Measurements from ENCODE around the gene ADAMTS2. TPM values are rescaled to one million over a fixed set of nuclear protein-coding genes. Genes with fewer than 3 reads are reported as not detected.

ADAMTS2 gene
- total RNA-seq, 4 donors from 2014 or later = 39.5 to 61.9 (median 56.4) TPM

- DNase-seq (ENCODE audit: low spot score) (no peak), ATAC-seq (ENCODE audit: low FRiP score) (no peak)
- TF ChIP-seq CTCF (IDR thresholded peaks at IDR 0.05) = no peak
Observed at GRCh38 chr5:179319123-179319522, 26.1 kb downstream of the ADAMTS2 start.

GRCh38 chr5:179318221-179318955, 26.9 kb downstream of the ADAMTS2 start:
- no peak for TF ChIP-seq CTCF (IDR thresholded peaks at IDR 0.05)
- DNase-seq (ENCODE audit: low spot score) = no peak
- ATAC-seq (ENCODE audit: low FRiP score) = no peak

- no peak for TF ChIP-seq CTCF (IDR thresholded peaks at IDR 0.05)
- DNase-seq (ENCODE audit: low spot score) (no peak), ATAC-seq (ENCODE audit: low FRiP score) (no peak)
Observed at GRCh38 chr5:179317411-179318220, 27.6 kb downstream of the ADAMTS2 start.

- no peak for DNase-seq (ENCODE audit: low spot score)
- no peak for ATAC-seq (ENCODE audit: low FRiP score)
- TF ChIP-seq CTCF (IDR thresholded peaks at IDR 0.05) = no peak
Observed at GRCh38 chr5:179316982-179317381, 28.3 kb downstream of the ADAMTS2 start.

GRCh38 chr5:179316111-179316551, 29.1 kb downstream of the ADAMTS2 start:
- DNase-seq (ENCODE audit: low spot score) (no peak), ATAC-seq (ENCODE audit: low FRiP score) (no peak)
- no peak for TF ChIP-seq CTCF (IDR thresholded peaks at IDR 0.05)

GRCh38 chr5:179315356-179315890, 29.8 kb downstream of the ADAMTS2 start:
- no peak for TF ChIP-seq CTCF (IDR thresholded peaks at IDR 0.05)
- ATAC-seq (ENCODE audit: low FRiP score) = no peak

More at GRCh38 chr5:179315356-179315890, 29.8 kb downstream of the ADAMTS2 start:
- no peak for DNase-seq (ENCODE audit: low spot score)
